Glutamatergic neuron (in vitro differentiated cells): ENCODE measurements around the gene CFAP74. TPM values are rescaled to one million over a fixed set of nuclear protein-coding genes. Genes with fewer than 3 reads are reported as not detected.

Experiments
- DNase-seq: peaks from one replicate; pipeline ENCODE4 v3.0.0; 2022
- H3K27ac Mint-ChIP-seq: one replicate; pipeline ENCODE4 v1.8.0; 2020; ENCODE audit warnings: mild to moderate bottlenecking, mixed read lengths, inconsistent platforms; ENCODE audit not compliant: unreplicated experiment
- H3K27me3 Mint-ChIP-seq: one replicate; pipeline ENCODE4 v1.8.0; 2020; ENCODE audit warnings: mild to moderate bottlenecking, moderate library complexity, mixed read lengths, inconsistent platforms; ENCODE audit not compliant: unreplicated experiment
- H3K36me3 Mint-ChIP-seq: one replicate; pipeline ENCODE4 v1.8.0; 2020; ENCODE audit warnings: mild to moderate bottlenecking, mixed read lengths, inconsistent platforms; ENCODE audit not compliant: unreplicated experiment
- H3K4me1 Mint-ChIP-seq: one replicate; pipeline ENCODE4 v1.8.0; 2020; ENCODE audit warnings: mild to moderate bottlenecking, low read depth, mixed read lengths, inconsistent platforms; ENCODE audit not compliant: unreplicated experiment
- H3K4me3 Mint-ChIP-seq: one replicate; pipeline ENCODE4 v1.8.0; 2020; ENCODE audit warnings: mild to moderate bottlenecking, mixed read lengths, inconsistent platforms; ENCODE audit not compliant: unreplicated experiment
- H3K9me3 Mint-ChIP-seq: one replicate; pipeline ENCODE4 v1.8.0; 2020; ENCODE audit warnings: mild to moderate bottlenecking, moderate library complexity, mixed read lengths, inconsistent platforms; ENCODE audit not compliant: unreplicated experiment
- total RNA-seq: library from RNA; stranded (reverse); fragmentation: NEBNext Ultra II Directional; extraction: Animal tissue kit (Norgen Biotek cat#: 25700); gene quantifications from one replicate; pipeline ENCODE4 v1.2.1, GENCODE V29; 2021; ENCODE audit not compliant: unreplicated experiment
- TF ChIP-seq, protein P1 (sequence below): fragments of 200-600 bp; sonication (generic); IDR thresholded peaks from one replicate; pipeline ENCODE4 v1.5.0; 2021; ENCODE audit not compliant: partially characterized antibody, unreplicated experiment

The CFAP74 gene
- total RNA-seq, 1 donor from 2014 or later: not detected

DNA sequence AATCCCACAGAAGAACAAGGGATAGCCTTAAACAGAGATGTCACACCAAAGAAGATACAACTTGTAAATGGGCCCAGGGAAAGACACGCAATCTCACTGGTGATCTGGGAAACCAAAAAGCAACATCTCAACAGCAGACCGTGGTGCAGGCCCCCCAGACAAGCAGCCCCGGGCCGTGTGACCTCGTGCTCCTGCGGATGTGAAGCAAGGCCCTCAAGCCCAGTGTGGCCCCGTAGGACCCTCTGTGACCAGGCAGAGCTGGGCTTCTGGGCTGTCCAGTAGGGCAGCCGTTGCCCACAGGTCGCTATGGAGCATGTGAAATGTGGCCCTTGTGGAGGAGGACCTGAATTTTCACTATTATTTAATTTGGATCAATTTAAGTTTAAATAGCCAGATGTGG lies 49.6 kb downstream of the CFAP74 start:
- Mint-ChIP-seq H3K4me3 (no peak overlapping the region), H3K36me3 (peaks cover 5% of the 10 kb centered on the region), H3K27ac (no peak overlapping the region), H3K4me1 (no peaks in the 10 kb centered on the region), H3K27me3 (peaks cover 3% of the 10 kb centered on the region), H3K9me3 (no peaks in the 10 kb centered on the region)
- DNase-seq: no peak
- TF ChIP-seq, protein P1, sequence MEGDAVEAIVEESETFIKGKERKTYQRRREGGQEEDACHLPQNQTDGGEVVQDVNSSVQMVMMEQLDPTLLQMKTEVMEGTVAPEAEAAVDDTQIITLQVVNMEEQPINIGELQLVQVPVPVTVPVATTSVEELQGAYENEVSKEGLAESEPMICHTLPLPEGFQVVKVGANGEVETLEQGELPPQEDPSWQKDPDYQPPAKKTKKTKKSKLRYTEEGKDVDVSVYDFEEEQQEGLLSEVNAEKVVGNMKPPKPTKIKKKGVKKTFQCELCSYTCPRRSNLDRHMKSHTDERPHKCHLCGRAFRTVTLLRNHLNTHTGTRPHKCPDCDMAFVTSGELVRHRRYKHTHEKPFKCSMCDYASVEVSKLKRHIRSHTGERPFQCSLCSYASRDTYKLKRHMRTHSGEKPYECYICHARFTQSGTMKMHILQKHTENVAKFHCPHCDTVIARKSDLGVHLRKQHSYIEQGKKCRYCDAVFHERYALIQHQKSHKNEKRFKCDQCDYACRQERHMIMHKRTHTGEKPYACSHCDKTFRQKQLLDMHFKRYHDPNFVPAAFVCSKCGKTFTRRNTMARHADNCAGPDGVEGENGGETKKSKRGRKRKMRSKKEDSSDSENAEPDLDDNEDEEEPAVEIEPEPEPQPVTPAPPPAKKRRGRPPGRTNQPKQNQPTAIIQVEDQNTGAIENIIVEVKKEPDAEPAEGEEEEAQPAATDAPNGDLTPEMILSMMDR: no peak

DNA sequence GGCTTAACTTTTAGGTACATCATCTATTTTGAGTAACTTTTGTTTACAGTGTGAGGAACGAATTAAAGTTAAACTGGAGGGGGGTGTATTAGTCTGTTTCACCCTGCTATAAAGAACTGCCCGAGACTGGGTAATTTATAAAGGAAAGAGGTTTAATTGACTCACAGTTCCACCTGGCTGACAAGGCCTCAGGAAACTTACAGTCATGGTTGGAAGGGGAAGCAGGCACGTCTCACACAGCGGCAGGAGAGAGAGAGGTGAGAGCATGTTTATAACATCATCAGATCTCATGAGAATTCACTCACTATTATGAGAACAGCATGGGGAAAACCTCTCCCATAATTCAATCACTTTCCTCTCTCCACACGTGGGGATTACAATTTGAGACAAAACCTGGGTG lies 52.6 kb downstream of the CFAP74 start:
- H3K27me3 Mint-ChIP-seq: peaks cover 3% of the 10 kb centered on the region
- no peak for DNase-seq
- H3K4me1 Mint-ChIP-seq: no peaks in the 10 kb centered on the region
- H3K27ac Mint-ChIP-seq: no peak overlapping the region
- TF ChIP-seq, protein P1: no peak
- peaks cover 5% of the 10 kb centered on the region for H3K36me3 Mint-ChIP-seq
- peaks cover 2% of the 10 kb centered on the region for H3K9me3 Mint-ChIP-seq
- H3K4me3 Mint-ChIP-seq: no peak overlapping the region

DNA sequence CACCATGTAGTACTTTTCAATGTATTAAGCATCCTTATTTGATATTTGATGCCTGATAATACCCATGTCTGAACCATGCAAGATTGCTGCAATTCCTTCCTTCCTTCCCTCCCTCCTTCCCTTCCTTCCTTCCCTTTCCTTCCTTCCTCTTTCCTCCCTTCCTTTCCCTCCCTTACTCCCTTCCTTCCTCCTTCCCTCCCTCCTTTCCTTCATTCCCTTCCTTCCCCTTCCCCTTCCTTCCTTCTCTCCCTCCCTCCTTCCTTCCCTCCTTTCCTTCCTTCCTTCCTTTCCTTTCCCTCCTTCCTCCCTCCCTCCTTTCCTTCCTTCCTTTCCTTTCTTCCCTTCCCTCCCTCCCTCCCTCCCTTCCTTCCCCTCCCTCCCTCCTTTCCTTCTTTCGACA lies 54.8 kb downstream of the CFAP74 start:
- no peak for DNase-seq
- Mint-ChIP-seq H3K27ac (no peak overlapping the region), H3K4me1 (no peaks in the 10 kb centered on the region), H3K4me3 (no peak overlapping the region), H3K36me3 (peaks cover 4% of the 10 kb centered on the region), H3K9me3 (peaks cover 2% of the 10 kb centered on the region), H3K27me3 (peaks cover 5% of the 10 kb centered on the region)
- TF ChIP-seq, protein P1: no peak

DNA sequence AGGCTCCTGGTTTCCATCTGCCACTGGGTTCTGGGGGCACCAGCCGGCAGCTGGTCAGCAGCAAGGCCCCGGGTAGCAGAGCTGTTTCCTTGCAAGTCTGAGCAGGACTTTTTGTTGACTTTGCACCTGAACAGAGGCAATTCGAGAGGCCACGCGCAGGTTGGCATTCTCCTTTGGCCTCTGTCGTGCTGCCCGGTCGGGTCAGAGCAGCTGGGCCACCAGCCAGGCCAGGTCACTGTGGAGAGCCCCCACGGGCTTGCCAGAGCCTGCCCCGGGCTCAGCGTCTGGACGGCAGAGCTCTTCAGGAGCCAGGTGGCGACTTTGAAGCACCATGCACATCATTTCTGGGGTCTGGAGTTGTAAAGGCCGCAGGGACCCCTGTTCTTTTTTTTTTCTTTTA lies 56.1 kb downstream of the CFAP74 start:
- no peaks in the 10 kb centered on the region for H3K36me3 Mint-ChIP-seq
- H3K27me3 Mint-ChIP-seq: peaks cover 5% of the 10 kb centered on the region
- peaks cover 2% of the 10 kb centered on the region for H3K9me3 Mint-ChIP-seq
- H3K27ac Mint-ChIP-seq: no peak overlapping the region
- H3K4me1 Mint-ChIP-seq: no peaks in the 10 kb centered on the region
- TF ChIP-seq, protein P1: no peak
- DNase-seq: no peak
- no peak overlapping the region for H3K4me3 Mint-ChIP-seq

DNA sequence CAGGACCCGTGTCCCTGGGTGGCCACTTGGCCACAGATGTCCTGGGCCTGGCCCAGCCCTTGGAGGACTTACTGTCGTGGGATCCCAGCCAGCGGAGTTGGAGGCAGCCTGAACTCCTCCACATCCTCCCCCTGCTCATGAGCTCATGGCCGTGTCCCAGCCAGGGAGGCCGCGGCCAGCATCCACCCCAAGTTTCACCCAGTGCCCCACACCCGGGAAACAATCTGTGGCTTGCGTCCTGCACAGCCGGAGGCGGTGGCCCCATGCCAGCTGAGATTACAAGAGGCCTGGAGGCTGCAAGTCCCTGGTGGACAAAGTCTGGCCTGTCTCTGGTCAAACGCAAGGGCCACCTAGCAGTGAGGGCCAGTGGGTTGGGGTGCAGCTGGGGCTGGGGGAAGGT lies 57.0 kb downstream of the CFAP74 start:
- no peak for DNase-seq

More for the DNA sequence above, 57.0 kb downstream of the CFAP74 start:
- TF ChIP-seq, protein P1: no peak
- Mint-ChIP-seq H3K4me1 (no peaks in the 10 kb centered on the region), H3K27me3 (peaks cover 5% of the 10 kb centered on the region), H3K4me3 (no peak overlapping the region), H3K27ac (no peak overlapping the region), H3K9me3 (peaks cover 2% of the 10 kb centered on the region), H3K36me3 (no peaks in the 10 kb centered on the region)
